Esophagus (tissue), 2 donors: ENCODE measurements around the gene SIGLEC8. TPM values are rescaled to one million over a fixed set of nuclear protein-coding genes. Genes with fewer than 3 reads are reported as not detected.
"Not testable (repeated sequence)": the region's sequence is repeated elsewhere in the genome, so short reads cannot be mapped to it uniquely, and the experiment has no call there.

Source experiments
- H3K27ac ChIP-seq, 2 donors: one replicate each; pipeline ENCODE4 v1.5.1; 2013; ENCODE audit warnings: low read depth in 2 of 2, mild to moderate bottlenecking in 2 of 2, inconsistent platforms in 1 of 2, low read length in 1 of 2, moderate library complexity in 1 of 2
- H3K27me3 ChIP-seq, 2 donors: one replicate each; pipeline ENCODE4 v1.6.1; 2013; ENCODE audit warnings: low read length in 2 of 2, control low read depth in 1 of 2, mild to moderate bottlenecking in 1 of 2; ENCODE audit not compliant: insufficient read depth in 2 of 2, control insufficient read depth in 1 of 2
- H3K36me3 ChIP-seq, 2 donors: one replicate each; pipeline ENCODE4 v1.6.1; 2013; ENCODE audit warnings: low read length in 1 of 2; ENCODE audit not compliant: control insufficient read depth in 2 of 2, insufficient read depth in 2 of 2
- H3K4me1 ChIP-seq, 2 donors: one replicate each; pipeline ENCODE4 v1.6.1; 2013; ENCODE audit warnings: low read length in 1 of 2; ENCODE audit not compliant: control insufficient read depth in 2 of 2, insufficient read depth in 2 of 2
- H3K4me3 ChIP-seq, 2 donors: one replicate each; pipeline ENCODE4 v1.5.1; 2013; ENCODE audit warnings: low read length in 2 of 2, mild to moderate bottlenecking in 2 of 2, low read depth in 1 of 2, moderate library complexity in 1 of 2
- H3K9me3 ChIP-seq, 2 donors: one replicate each; pipeline ENCODE4 v1.6.1; 2013; ENCODE audit warnings: mild to moderate bottlenecking in 2 of 2, low read depth in 1 of 2, low read length in 1 of 2, moderate library complexity in 1 of 2; ENCODE audit not compliant: control insufficient read depth in 2 of 2, insufficient read depth in 1 of 2
- WGBS, 2 donors: extraction: QIAGEN DNeasy Blood & Tissue Kit; methylation state at CpG; one replicate each; pipeline ENCODE4 v1.1.7; 2013; 5-methylcytosine and 5-hydroxymethylcytosine counted together
- polyA plus RNA-seq, 2 donors: library from polyadenylated mRNA; stranded (reverse); fragments of 200-250 nt; gene quantifications; one replicate each; pipeline ENCODE4 v1.2.3, GENCODE V29; 2013
- donor health status: healthy with polysubstance abuse.
- donor health status: Bipolar disorder and iron deficiency.

The SIGLEC8 gene
- polyA plus RNA-seq, 2 donors = 0.04 to 0.16 TPM

DNA sequence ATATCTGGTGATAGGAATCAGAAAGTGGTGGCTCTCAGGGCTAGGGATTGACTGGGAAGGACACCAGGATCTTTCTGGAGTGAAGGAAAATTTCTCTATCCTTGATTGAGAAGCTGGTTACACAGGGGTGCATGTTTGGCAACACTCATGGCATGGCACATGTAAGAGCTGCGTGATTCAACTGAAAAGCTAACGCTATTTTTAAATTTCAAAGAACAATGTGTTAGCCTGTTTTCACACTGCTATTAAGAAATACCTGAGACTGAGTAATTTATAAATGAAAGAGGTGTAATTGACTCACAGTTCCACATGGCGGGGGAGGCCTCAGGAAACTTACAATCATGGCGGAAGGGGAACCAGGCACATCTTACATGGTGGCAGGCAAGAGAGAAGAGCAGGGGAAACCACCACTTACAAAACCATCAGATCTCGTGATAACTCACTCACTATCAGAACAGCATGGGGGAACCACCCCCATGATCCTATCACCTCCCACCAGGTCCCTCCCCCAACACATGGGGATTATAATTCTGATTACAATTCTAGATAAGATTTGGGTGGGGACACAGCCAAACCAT lies 7.4 kb downstream of the SIGLEC8 start:
- Histone ChIP-seq H3K4me3 (no peak overlapping the region), H3K4me1 (no peaks in the 10 kb centered on the region), H3K9me3 (no peaks in the 10 kb centered on the region), H3K36me3 (no peaks in the 10 kb centered on the region), H3K27me3 (no peaks in the 10 kb centered on the region), H3K27ac (no peak overlapping the region)
- 78 to 82% methylated on average over 5 of the region's 5 CpGs for WGBS, 2 donors

DNA sequence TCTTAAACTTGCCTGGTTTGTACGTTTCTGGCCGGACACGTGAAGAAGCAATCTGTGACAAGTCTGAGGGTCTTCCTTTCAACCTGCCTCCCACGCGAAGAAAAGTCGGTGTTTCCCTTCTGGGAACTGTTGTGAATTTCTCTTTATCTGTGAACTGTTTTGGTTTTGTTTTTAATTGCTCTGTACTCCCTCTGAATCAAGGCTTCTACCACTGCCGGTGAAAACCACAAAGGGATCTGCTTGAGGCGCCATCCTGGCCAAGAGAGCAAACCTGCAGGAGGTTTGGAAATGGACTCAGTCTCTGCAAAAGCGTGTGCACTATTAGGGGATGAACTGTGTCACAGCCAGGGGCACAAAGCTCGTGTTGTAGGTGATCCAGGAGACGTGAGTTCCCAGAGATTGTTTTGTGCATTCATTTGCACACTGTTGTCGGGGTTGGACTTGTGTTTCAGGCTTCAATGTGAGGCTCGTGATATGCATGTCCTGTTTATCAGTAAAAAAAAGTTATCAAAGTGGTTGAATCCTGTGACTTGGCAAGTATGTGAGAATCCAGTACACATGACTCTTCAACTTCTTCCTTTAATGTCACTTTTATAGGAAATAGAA lies 9.7 kb downstream of the SIGLEC8 start:
- Histone ChIP-seq H3K4me1 (no peaks in the 10 kb centered on the region), H3K9me3 (no peaks in the 10 kb centered on the region), H3K27ac (no peak overlapping the region), H3K36me3 (no peaks in the 10 kb centered on the region), H3K4me3 (no peak overlapping the region), H3K27me3 (no peaks in the 10 kb centered on the region)
- WGBS, 2 donors = 59 to 62% methylated on average over 13 of the region's 13 CpGs

DNA sequence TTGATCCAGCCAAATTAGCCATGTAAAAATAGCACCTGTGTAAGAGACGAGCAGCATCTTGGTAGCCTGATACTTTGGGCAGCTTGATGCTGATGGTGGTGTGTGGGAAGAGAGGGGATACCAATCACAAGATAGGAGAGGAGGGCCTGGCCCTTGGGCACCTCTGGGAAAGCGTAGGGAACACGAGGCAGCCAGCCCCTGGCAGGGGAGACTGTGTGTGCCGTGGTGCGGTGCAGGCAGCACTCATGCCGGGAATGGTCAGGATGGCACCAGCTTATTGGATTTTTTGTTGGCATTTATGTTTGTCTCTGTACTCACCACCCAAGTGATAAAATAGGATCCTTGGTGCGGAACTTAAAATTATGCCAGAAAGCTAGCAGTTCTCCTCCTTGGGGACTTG lies 10.2 kb downstream of the SIGLEC8 start:
- WGBS, 2 donors = 82 to 83% methylated on average over 7 of the region's 7 CpGs
- no peak overlapping the region for H3K4me3 ChIP-seq
- H3K36me3 ChIP-seq = no peaks in the 10 kb centered on the region
- H3K9me3 ChIP-seq = no peaks in the 10 kb centered on the region
- H3K4me1 ChIP-seq = no peaks in the 10 kb centered on the region
- no peaks in the 10 kb centered on the region for H3K27me3 ChIP-seq
- H3K27ac ChIP-seq = no peak overlapping the region

DNA sequence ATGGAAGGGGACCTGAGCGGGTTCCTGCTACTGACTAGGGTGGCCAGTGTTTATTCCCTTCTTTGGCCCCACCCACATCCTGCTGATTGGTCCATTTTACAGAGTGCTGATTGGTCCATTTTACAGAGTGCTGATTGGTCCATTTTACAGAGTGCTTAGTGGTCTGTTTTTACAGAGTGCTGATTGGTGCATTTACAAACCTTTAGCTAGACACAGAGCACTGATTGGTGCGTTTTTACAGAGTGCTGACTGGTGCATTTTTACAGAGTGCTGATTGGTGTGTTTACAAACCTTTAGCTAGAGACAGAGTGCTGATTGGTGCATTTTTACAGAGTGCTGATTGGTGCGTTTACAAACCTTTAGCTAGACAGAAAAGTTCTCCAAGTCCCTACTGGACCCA lies 10.7 kb downstream of the SIGLEC8 start:
- not testable (repeated sequence) for H3K4me3 ChIP-seq, H3K9me3 ChIP-seq, H3K27me3 ChIP-seq, H3K4me1 ChIP-seq, H3K36me3 ChIP-seq, H3K27ac ChIP-seq
- WGBS, 2 donors = 70 to 81% methylated on average over 3 of the region's 3 CpGs

DNA sequence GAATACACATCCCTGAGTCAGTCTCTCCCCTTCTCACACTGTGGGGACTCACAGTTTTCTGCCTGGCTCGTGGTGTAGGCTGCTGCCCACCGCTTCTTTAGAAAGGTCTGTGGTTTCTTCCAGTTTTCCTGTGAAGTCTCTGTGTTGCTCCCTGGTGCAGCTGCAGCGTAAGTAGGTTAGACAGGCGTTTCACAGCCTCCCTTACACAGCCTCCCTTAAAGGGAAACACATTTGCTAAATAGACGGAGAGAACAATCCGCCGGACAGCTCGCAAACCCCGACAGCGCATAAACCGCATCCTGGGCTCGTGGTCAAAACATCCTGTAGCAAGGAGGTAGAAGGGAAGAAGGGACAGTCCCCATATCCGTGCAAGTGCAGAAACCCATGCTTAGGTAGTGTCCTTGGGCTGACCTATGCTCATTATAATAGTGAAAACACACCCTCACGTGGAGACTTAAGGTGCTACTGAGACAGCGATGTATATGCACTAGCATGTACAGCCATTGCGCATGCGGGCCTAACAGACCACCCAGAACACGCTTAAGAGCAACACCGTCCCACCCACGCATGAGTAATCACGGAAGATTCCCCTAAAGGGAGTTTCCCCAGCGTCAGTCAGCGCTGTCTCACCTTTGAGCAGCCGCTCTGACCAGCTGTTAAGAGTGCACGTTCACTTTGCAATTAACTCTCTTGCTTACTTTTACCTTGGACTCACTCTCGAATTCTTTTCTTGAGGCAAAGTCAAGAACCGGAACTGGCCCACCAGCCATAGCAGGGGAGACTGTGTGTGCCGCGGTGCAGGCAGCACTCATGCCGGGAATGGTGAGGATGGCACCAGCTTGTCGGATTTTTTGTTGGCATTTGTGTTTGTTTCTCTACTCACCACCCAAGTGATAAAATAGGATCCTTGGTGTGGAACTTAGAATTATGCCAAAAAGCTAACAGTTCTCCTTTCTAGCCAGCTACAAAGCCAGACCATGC lies 16.6 kb downstream of the SIGLEC8 start:
- WGBS, 2 donors = 44 to 53% methylated on average over 30 to 31 of the region's 31 CpGs
- H3K27ac ChIP-seq = no peak overlapping the region
- H3K27me3 ChIP-seq = peaks cover 0 to 2% of the 10 kb centered on the region in 2 donors
- no peaks in the 10 kb centered on the region for H3K36me3 ChIP-seq
- H3K4me3 ChIP-seq = no peak overlapping the region
- peaks cover 0 to 2% of the 10 kb centered on the region in 2 donors for H3K4me1 ChIP-seq
- H3K9me3 ChIP-seq = peaks cover 0 to 3% of the 10 kb centered on the region in 2 donors

DNA sequence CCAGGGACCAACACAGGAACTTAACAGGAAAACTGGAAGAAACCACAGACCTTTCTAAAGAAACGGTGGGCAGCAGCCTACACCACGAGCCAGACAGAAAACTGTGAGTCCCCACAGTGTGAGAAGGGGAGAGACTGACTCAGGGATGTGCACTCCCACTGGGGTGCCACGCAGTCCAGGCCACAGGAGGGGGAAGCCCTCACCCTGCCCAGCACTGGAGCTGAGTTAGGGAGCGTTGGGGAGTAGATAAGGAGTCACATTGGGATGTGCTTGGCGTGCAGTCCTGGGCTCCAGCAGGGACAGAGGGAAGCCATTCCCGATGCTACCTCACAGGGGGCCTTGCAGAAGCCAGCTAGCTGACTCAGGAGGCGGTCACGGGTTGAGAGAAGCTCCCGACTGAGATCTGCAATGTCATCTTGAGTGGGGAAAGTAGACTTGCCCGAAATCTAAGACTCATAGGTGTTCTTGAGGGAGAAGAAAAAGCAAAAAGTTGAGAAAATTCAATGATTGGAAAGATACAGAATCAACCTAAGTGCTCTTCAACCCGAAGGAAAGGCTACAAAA lies 17.3 kb downstream of the SIGLEC8 start:
- Histone ChIP-seq H3K4me3 (no peak overlapping the region), H3K9me3 (peaks cover 0 to 3% of the 10 kb centered on the region in 2 donors), H3K27ac (no peak overlapping the region), H3K4me1 (peaks cover 0 to 2% of the 10 kb centered on the region in 2 donors), H3K36me3 (no peaks in the 10 kb centered on the region), H3K27me3 (peaks cover 0 to 2% of the 10 kb centered on the region in 2 donors)
- WGBS, 2 donors = 44% methylated on average over 11 of the region's 11 CpGs

DNA sequence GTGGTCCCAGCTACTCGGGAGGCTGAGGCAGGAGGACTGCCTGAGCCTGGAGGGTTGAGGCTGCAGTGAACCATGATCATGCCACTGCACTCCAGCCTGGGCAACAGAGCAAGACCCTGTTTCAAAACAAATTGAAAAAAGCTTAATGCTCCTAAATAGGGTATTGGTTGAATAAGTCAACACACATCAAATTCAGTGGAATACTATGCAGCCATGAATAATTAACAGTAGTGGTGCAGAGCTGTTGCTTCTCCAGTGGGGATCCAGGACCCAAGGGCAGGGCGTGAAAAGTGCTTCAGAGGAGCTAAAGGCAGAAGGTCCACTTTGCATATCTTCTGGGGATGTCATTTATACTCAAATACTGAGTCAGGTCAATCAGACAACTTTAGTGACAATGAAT lies 18.2 kb downstream of the SIGLEC8 start:
- Histone ChIP-seq H3K27me3 (peaks cover 0 to 2% of the 10 kb centered on the region in 2 donors), H3K36me3 (no peaks in the 10 kb centered on the region), H3K9me3 (peaks cover 0 to 3% of the 10 kb centered on the region in 2 donors), H3K4me1 (peaks cover 0 to 2% of the 10 kb centered on the region in 2 donors), H3K4me3 (no peak overlapping the region), H3K27ac (no peak overlapping the region)
- WGBS, 2 donors = 69 to 72% methylated on average over 2 of the region's 2 CpGs

DNA sequence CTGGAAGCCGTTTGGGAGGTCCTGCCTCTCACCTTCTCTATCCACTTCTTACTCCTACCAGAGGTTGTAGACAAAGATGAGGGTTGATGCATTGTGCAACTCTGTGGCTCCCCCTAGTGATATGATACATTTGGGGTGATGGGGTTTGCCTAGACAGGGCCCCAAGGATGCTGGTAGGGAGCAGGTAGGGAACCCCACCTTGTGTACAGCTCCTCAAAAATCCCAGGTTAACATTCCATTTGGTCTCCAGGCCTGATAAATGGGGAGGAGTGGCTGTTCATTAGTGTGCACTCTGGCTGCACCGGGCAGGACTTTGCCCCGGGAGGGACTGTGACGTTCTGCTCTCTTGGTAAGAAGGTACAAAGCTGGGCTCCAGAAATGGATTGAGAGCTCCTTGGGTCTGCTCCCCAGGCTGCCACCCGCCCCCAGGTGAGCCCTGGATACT lies 19.2 kb downstream of the SIGLEC8 start:
- no peaks in the 10 kb centered on the region for H3K36me3 ChIP-seq
- H3K27me3 ChIP-seq = peaks cover 0 to 2% of the 10 kb centered on the region in 2 donors
- no peak overlapping the region for H3K4me3 ChIP-seq
- peaks cover 0 to 2% of the 10 kb centered on the region in 2 donors for H3K4me1 ChIP-seq
- WGBS, 2 donors = 42 to 51% methylated on average over 5 of the region's 5 CpGs
- H3K9me3 ChIP-seq = peaks cover 0 to 3% of the 10 kb centered on the region in 2 donors
- H3K27ac ChIP-seq = no peak overlapping the region

DNA sequence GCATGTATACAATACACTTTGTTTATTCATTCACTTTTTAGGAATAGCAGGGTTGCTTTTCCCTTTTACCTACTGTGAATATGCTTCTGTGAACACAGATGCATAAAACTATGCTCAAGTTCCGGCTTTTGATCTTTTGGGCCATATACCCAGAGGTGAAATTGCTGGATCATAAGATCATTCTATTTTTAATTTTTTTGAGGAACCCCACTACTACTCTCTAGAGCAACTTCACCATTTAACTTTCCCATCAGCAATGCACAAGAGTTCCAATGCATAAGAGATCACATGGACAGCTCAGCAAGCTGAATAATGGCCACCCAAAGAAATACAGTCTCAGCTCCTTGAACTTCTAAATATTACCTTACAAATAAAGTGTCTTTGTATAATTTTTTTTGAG lies 23.8 kb downstream of the SIGLEC8 start:
- no peaks in the 10 kb centered on the region for H3K4me1 ChIP-seq
- 67 to 72% methylated on average over 1 of the region's 1 CpG for WGBS, 2 donors
- no peaks in the 10 kb centered on the region for H3K27me3 ChIP-seq
- H3K9me3 ChIP-seq = no peaks in the 10 kb centered on the region
- no peak overlapping the region for H3K4me3 ChIP-seq
- no peak overlapping the region for H3K27ac ChIP-seq
- no peaks in the 10 kb centered on the region for H3K36me3 ChIP-seq
